Testis (tissue), 3 donors: ENCODE measurements around the gene ALPL. TPM values are rescaled to one million over a fixed set of nuclear protein-coding genes. Genes with fewer than 3 reads are reported as not detected.

Experiments used
- DNase-seq: peaks from one replicate; pipeline ENCODE4 v3.0.0-alpha.2; 2019
- H3K27ac ChIP-seq, 2 donors: fragments of 200-600 bp; sonication (generic); one replicate each; pipeline ENCODE4 v1.5.1; 2019
- H3K27me3 ChIP-seq: fragments of 200-600 bp; sonication (generic); one replicate; pipeline ENCODE4 v1.5.1; 2019
- H3K36me3 ChIP-seq: fragments of 200-600 bp; sonication (generic); one replicate; pipeline ENCODE4 v1.5.1; 2017; ENCODE audit warnings: low read depth; ENCODE audit errors: missing control alignments
- H3K4me1 ChIP-seq: fragments of 200-600 bp; sonication (generic); one replicate; pipeline ENCODE4 v1.5.1; 2019
- H3K4me3 ChIP-seq, 2 donors: fragments of 200-600 bp; sonication (generic); one replicate each; pipeline ENCODE4 v1.5.1; 2017 to 2019
- H3K9me3 ChIP-seq: fragments of 200-600 bp; sonication (generic); one replicate; pipeline ENCODE4 v1.5.1; 2017
- POLR2A ChIP-seq: fragments of 450-650 bp; IDR thresholded peaks from one replicate; pipeline ENCODE4 v1.6.1; 2017; ENCODE audit warnings: antibody characterized with exemption, mild to moderate bottlenecking, moderate library complexity
- WGBS, 2 donors: methylation state at CpG; one replicate each; pipeline ENCODE4 v1.1.5; 2018; 5-methylcytosine and 5-hydroxymethylcytosine counted together
- intact Hi-C: fragments of 100-400 bp; cut with DNase I; formaldehyde crosslinking; loops from one replicate; pipeline ENCODE4 v1.15.1; 2023; ENCODE audit warnings: low total_unique reads
- polyA plus RNA-seq: library from polyadenylated mRNA; stranded (reverse); fragments of 350-450 nt; fragmentation: Illumina TruSeq; extraction: RNeasy Lipid Tissue Mini Kit (QIAGEN cat#74804); gene quantifications from one replicate; pipeline ENCODE4 v1.2.3, GENCODE V29; 2014; ENCODE audit warnings: low read depth, low replicate concordance; ENCODE audit not compliant: insufficient read depth
- total RNA-seq, 2 donors: library from RNA; depleted of rRNA; stranded (reverse); fragments of >200 nt; gene quantifications; one replicate each; pipeline ENCODE4 v1.2.3, GENCODE V29; 2016
- TF ChIP-seq, protein P1 (sequence below), 3 experiments: fragments of 450-650 bp in 2 of 3; fragments of 200-600 bp in 1 of 3; sonication (generic) in 1 of 3; IDR thresholded peaks; one replicate each; pipeline ENCODE4 v1.5.1; 2016 to 2019; ENCODE audit warnings: antibody characterized with exemption in 3 of 3, mild to moderate bottlenecking in 2 of 3, moderate library complexity in 1 of 3

Gene ALPL
- total and polyA plus RNA-seq, 3 donors from 2014 or later, result 11.8 to 22.2 (median 15.7) TPM

DNA sequence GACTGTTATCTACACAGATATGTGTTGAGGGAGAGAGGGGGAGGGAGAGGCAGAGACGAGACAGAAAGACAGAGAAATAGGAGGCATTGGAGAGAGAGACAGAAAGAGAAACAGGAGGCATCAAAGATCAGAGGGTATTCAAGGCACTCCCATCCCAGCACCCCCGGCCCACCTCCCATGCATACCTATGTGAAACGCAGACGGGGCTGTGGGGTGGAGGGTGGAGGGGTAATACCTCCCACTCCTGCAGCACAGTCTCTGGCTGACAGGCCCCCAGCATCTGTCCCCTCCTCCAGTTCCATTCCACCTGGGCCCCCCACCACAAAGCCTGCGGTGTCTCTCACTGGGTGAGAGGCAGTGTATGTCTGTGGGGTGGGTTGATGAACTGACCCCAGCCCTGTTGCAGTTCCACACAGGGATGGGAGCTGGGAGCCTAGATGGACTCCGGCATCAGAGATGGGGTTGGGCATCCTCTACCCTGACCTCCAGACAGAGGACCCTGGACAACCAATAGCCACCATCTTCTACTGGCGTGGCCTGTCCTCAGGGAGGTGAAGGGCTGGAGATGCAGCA is 110.2 kb downstream of the ALPL start:
- Histone ChIP-seq H3K9me3 (no peaks in the 10 kb centered on the region), H3K4me3 (no peak overlapping the region), H3K27me3 (no peaks in the 10 kb centered on the region), H3K27ac (no peak overlapping the region), H3K4me1 (no peaks in the 10 kb centered on the region), H3K36me3 (no peaks in the 10 kb centered on the region)
- intact Hi-C loops, result no loop called here
- TF ChIP-seq, protein P1, sequence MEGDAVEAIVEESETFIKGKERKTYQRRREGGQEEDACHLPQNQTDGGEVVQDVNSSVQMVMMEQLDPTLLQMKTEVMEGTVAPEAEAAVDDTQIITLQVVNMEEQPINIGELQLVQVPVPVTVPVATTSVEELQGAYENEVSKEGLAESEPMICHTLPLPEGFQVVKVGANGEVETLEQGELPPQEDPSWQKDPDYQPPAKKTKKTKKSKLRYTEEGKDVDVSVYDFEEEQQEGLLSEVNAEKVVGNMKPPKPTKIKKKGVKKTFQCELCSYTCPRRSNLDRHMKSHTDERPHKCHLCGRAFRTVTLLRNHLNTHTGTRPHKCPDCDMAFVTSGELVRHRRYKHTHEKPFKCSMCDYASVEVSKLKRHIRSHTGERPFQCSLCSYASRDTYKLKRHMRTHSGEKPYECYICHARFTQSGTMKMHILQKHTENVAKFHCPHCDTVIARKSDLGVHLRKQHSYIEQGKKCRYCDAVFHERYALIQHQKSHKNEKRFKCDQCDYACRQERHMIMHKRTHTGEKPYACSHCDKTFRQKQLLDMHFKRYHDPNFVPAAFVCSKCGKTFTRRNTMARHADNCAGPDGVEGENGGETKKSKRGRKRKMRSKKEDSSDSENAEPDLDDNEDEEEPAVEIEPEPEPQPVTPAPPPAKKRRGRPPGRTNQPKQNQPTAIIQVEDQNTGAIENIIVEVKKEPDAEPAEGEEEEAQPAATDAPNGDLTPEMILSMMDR (IDR thresholded peaks at IDR 0.05), result no peak
- no peak for TF ChIP-seq POLR2A
- 67 to 80% methylated on average over 5 to 7 of the region's 7 CpGs for WGBS, 2 donors
- no peak for DNase-seq

DNA sequence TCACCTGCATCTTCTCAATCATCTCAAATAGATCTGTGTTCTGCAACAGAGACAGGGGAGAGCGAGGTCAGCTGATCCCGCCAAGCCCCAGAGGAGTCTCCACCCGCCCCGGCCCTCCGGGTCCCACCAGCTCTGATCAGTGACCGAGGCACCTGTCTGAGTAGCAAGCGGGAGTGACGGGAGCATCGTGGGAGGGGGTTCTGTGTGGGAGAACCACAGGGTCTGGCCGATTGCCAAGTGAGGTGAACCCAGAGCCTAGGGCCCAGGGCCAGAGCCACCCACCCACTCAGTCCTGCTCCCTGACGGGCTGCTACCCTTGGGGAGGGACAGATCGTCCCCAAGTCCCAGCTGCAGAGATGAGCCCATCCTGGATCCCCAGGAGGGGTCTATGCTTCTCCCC is 110.8 kb downstream of the ALPL start:
- H3K9me3 ChIP-seq, result no peaks in the 10 kb centered on the region
- 64 to 71% methylated on average over 8 to 12 of the region's 12 CpGs for WGBS, 2 donors
- H3K4me1 ChIP-seq, result no peaks in the 10 kb centered on the region
- DNase-seq, result no peak
- TF ChIP-seq, protein P1 (IDR thresholded peaks at IDR 0.05), result no peak
- TF ChIP-seq POLR2A, result no peak
- no peaks in the 10 kb centered on the region for H3K27me3 ChIP-seq
- no peak overlapping the region for H3K27ac ChIP-seq
- no peak overlapping the region for H3K4me3 ChIP-seq
- no peaks in the 10 kb centered on the region for H3K36me3 ChIP-seq
- intact Hi-C loops, result no loop called here

DNA sequence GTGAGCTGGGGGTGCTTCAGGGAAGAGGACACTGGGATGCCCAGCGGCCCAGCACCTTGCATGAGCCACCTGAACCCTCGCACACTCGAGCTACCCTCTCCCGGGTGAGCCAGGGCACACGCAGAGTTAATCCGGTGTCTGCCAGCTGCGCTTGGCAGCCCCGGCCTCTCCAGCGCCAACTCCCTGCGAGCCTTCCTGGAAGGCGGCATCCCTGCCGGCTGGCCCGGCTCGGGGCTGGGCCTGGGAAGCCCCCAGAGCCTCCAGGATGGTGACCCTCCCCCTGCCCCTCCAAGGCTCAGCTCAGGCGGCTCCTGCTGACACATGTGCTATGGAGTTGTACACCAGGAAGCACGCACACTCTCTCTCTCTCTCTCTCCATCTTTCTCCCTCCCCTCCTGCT is 111.3 kb downstream of the ALPL start:
- no peak for TF ChIP-seq POLR2A
- TF ChIP-seq, protein P1 (IDR thresholded peaks at IDR 0.05), result no peak
- 39 to 50% methylated on average over 1 to 16 of the region's 16 CpGs for WGBS, 2 donors
- Histone ChIP-seq H3K27ac (no peak overlapping the region), H3K4me1 (no peaks in the 10 kb centered on the region), H3K36me3 (no peaks in the 10 kb centered on the region), H3K4me3 (no peak overlapping the region), H3K27me3 (no peaks in the 10 kb centered on the region), H3K9me3 (no peaks in the 10 kb centered on the region)
- no peak for DNase-seq
- intact Hi-C loops, result no loop called here

DNA sequence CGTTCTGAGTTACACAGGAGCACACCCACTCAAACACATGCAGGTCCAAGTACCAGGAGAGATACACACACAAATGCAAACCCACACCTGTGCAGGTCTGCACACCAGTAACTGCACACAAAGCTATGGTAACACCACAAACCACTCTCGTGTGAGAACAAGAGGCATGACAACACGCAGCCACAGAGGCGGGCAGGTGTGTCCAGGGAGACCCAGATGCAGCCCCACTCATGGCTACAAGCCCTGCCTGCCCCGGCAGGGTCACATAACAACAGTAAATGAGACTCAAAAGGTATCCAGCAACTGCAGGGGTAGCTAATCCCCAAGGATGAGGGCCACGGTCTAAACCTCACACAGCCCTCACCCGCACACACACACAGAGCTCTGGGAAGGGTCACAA is 111.8 kb downstream of the ALPL start:
- TF ChIP-seq POLR2A, result no peak
- TF ChIP-seq, protein P1 (IDR thresholded peaks at IDR 0.05), result no peak
- H3K9me3 ChIP-seq, result no peaks in the 10 kb centered on the region
- no peak overlapping the region for H3K4me3 ChIP-seq
- H3K27ac ChIP-seq, result no peak overlapping the region
- H3K36me3 ChIP-seq, result no peaks in the 10 kb centered on the region
- WGBS, 2 donors, result 85 to 93% methylated on average over 5 to 7 of the region's 7 CpGs
- no peaks in the 10 kb centered on the region for H3K27me3 ChIP-seq
- H3K4me1 ChIP-seq, result no peaks in the 10 kb centered on the region
- DNase-seq, result no peak
- intact Hi-C loops, result no loop called here

DNA sequence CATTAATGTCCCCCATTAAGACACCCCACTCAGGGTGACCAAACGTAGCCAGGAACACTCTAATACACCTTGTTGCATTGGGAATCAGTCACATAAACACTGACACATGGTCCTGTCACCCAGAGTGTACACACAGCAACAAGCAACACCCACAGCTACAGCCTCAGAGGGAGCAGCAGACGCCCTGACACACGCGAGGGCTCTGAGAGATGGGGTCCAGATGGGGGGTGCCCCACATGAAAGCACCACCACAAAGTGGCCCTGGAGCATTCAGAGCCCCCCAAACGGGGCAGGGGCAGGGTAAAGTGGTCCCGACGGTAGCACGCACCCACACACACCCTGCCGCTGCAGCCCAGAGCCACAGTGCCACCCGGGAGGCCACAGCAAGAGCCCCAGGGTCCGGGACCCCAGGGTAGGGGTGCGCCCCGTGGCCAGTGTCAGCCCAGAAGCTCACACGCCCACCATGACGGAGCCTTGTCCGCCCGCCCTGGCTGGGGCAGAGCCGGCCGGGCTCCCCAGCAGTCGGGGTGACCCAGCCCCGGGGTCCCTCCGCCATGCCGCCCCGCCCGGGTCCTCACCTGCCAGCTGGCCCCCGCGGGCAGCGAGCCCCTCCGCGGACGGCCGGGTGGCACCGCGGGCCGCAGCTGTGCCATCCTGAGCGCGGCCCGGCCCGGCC is 112.7 kb downstream of the ALPL start:
- H3K4me1 ChIP-seq, result no peaks in the 10 kb centered on the region
- intact Hi-C loops, result no loop called here
- H3K4me3 ChIP-seq, result no peak overlapping the region
- H3K27ac ChIP-seq, result no peak overlapping the region
- no peaks in the 10 kb centered on the region for H3K27me3 ChIP-seq
- H3K36me3 ChIP-seq, result no peaks in the 10 kb centered on the region
- no peak for TF ChIP-seq POLR2A
- TF ChIP-seq, protein P1 (IDR thresholded peaks at IDR 0.05), result no peak
- WGBS, 2 donors, result 20% methylated on average over 20 of the region's 39 CpGs; no CpG with 5 or more reads in 1 of the 2 donors
- no peak for DNase-seq
- H3K9me3 ChIP-seq, result no peaks in the 10 kb centered on the region
